HepG2 (cell line): ENCODE data around the gene TAS2R4. TPM values are rescaled to one million over a fixed set of nuclear protein-coding genes. Genes with fewer than 3 reads are reported as not detected.

Source experiments
- DDIT3 ChIP-seq: sonication (generic); formaldehyde crosslinking; IDR thresholded peaks from 2 replicates; pipeline ENCODE4 v1.4.0; 2020; ENCODE audit warnings: mild to moderate bottlenecking, missing genetic modification reagents
- ETV6 ChIP-seq: sonication (generic); formaldehyde crosslinking; conservative IDR thresholded peaks from 2 replicates; pipeline ENCODE4 v1.4.0; 2020; ENCODE audit warnings: missing genetic modification reagents
- HOXD1 ChIP-seq: sonication (generic); formaldehyde crosslinking; IDR thresholded peaks from 2 replicates; pipeline ENCODE4 v1.5.0; 2020; ENCODE audit warnings: missing genetic modification reagents
- JARID2 ChIP-seq: sonication (generic); formaldehyde crosslinking; IDR thresholded peaks from 2 replicates; pipeline ENCODE4 v1.8.1; 2023; ENCODE audit warnings: missing genetic modification reagents, inconsistent platforms; ENCODE audit not compliant: insufficient replicate concordance
- KLF6 ChIP-seq: IDR thresholded peaks from 2 replicates; pipeline ENCODE4 v1.8.0; 2016; ENCODE audit warnings: missing biosample characterization, missing genetic modification reagents
- KMT2A ChIP-seq: sonication (generic); formaldehyde crosslinking; IDR thresholded peaks from 2 replicates; pipeline ENCODE4 v1.4.0; 2020; ENCODE audit warnings: missing genetic modification reagents
- MBD4 ChIP-seq: IDR thresholded peaks from 2 replicates; pipeline ENCODE4 v1.6.1; 2012; ENCODE audit warnings: low read length, inconsistent platforms, borderline replicate concordance
- MEIS2 ChIP-seq: sonication (generic); formaldehyde crosslinking; IDR thresholded peaks from 2 replicates; pipeline ENCODE4 v1.9.0; 2021; ENCODE audit warnings: mild to moderate bottlenecking, missing genetic modification reagents
- MTA3 ChIP-seq: sonication (generic); formaldehyde crosslinking; IDR thresholded peaks from 2 replicates; pipeline ENCODE4 v1.4.0; 2020; ENCODE audit warnings: missing genetic modification reagents
- NFIC ChIP-seq: IDR thresholded peaks from 2 replicates; pipeline ENCODE4 v1.6.1; 2012; ENCODE audit warnings: mild to moderate bottlenecking, low read length, inconsistent platforms
- NONO ChIP-seq, 2 experiments: fragments of 450-650 bp in 1 of 2; sonication (generic) in 1 of 2; formaldehyde crosslinking in 1 of 2; IDR thresholded peaks in 1 of 2; conservative IDR thresholded peaks in 1 of 2; 2 replicates each; pipeline versions ENCODE4 v1.6.1 to v1.8.0; 2017 to 2022; ENCODE audit warnings: mild to moderate bottlenecking in 1 of 2, missing genetic modification reagents in 1 of 2, moderate library complexity in 1 of 2
- POGZ ChIP-seq: sonication (generic); formaldehyde crosslinking; IDR thresholded peaks from 2 replicates; pipeline ENCODE4 v1.4.0; 2020; ENCODE audit warnings: mild to moderate bottlenecking, missing genetic modification reagents
- RBAK ChIP-seq: sonication (generic); formaldehyde crosslinking; IDR thresholded peaks from 2 replicates; pipeline ENCODE4 v1.5.1; 2020; ENCODE audit warnings: mild to moderate bottlenecking, missing genetic modification reagents
- RFX1 ChIP-seq: fragments of 450-650 bp; IDR thresholded peaks from 2 replicates; pipeline ENCODE4 v1.6.1; 2017
- SIN3A ChIP-seq: IDR thresholded peaks from 2 replicates; pipeline ENCODE4 v1.6.1; 2011; ENCODE audit warnings: low read depth, mild to moderate bottlenecking, control low read depth, low read length, borderline replicate concordance
- SMC3 ChIP-seq: IDR thresholded peaks from 2 replicates; pipeline ENCODE4 v1.6.1; 2011; ENCODE audit warnings: low read length, improper control_type of control experiment
- SPEN ChIP-seq: sonication (generic); formaldehyde crosslinking; IDR thresholded peaks from 2 replicates; pipeline ENCODE4 v1.5.1; 2020; ENCODE audit warnings: low read depth, mild to moderate bottlenecking, missing genetic modification reagents
- THYN1 ChIP-seq: sonication (generic); formaldehyde crosslinking; IDR thresholded peaks from 2 replicates; pipeline ENCODE4 v1.8.1; 2023; ENCODE audit warnings: low read depth, mild to moderate bottlenecking, moderate library complexity, missing genetic modification reagents, borderline replicate concordance
- ZBTB2 ChIP-seq: sonication (generic); formaldehyde crosslinking; IDR thresholded peaks from 2 replicates; pipeline ENCODE4 v1.8.0; 2022; ENCODE audit warnings: low read depth, missing genetic modification reagents
- ZNF12 ChIP-seq: sonication (generic); formaldehyde crosslinking; IDR thresholded peaks from 2 replicates; pipeline ENCODE4 v1.5.0; 2020; ENCODE audit warnings: missing genetic modification reagents
- ZNF24 ChIP-seq: fragments of 450-650 bp; IDR thresholded peaks from 2 replicates; pipeline ENCODE4 v1.6.1; 2017; ENCODE audit warnings: antibody characterized with exemption, mild to moderate bottlenecking
- ZNF512B ChIP-seq: sonication (generic); formaldehyde crosslinking; IDR thresholded peaks from 2 replicates; pipeline ENCODE4 v1.5.1; 2020; ENCODE audit warnings: missing genetic modification reagents, mild to moderate bottlenecking, borderline replicate concordance
- polyA plus RNA-seq, 8 experiments: library from polyadenylated mRNA; depleted of rRNA in 3 of 8; stranded (reverse) in 7 of 8; unstranded in 1 of 8; fragments of >200 nt; fragmentation: Illumina TruSeq in 4 of 8; extraction: Trizol in 4 of 8; gene quantifications; 2 replicates each; pipeline versions ENCODE4 v1.2.1 to v1.2.3, GENCODE V29; 2011 to 2016; ENCODE audit warnings: low read depth in 4 of 8, missing spikeins in 1 of 8, mixed read lengths in 1 of 8; ENCODE audit not compliant: insufficient read depth in 1 of 8
- total RNA-seq, 5 experiments: library from RNA; depleted of rRNA; stranded (reverse); fragments of >200 nt; fragmentation: Illumina TruSeq; extraction: Trizol; gene quantifications; 2 replicates each; pipeline ENCODE4 v1.2.3, GENCODE V29; 2016; ENCODE audit warnings: low read depth in 1 of 5
- TF ChIP-seq, protein P1 (sequence below): IDR thresholded peaks from 2 replicates; pipeline ENCODE4 v1.6.1; 2016
- TF ChIP-seq, protein P2 (sequence below): sonication (generic); formaldehyde crosslinking; IDR thresholded peaks from 2 replicates; pipeline ENCODE4 v1.8.0; 2022; ENCODE audit warnings: missing genetic modification reagents, low read depth, mild to moderate bottlenecking, borderline replicate concordance

Gene TAS2R4
- total and polyA plus RNA-seq, 2 of the 13 experiments (the other 11 are each of a cell fraction or from before 2014, with no cell fraction given): 0.71 to 0.80 TPM

DNA sequence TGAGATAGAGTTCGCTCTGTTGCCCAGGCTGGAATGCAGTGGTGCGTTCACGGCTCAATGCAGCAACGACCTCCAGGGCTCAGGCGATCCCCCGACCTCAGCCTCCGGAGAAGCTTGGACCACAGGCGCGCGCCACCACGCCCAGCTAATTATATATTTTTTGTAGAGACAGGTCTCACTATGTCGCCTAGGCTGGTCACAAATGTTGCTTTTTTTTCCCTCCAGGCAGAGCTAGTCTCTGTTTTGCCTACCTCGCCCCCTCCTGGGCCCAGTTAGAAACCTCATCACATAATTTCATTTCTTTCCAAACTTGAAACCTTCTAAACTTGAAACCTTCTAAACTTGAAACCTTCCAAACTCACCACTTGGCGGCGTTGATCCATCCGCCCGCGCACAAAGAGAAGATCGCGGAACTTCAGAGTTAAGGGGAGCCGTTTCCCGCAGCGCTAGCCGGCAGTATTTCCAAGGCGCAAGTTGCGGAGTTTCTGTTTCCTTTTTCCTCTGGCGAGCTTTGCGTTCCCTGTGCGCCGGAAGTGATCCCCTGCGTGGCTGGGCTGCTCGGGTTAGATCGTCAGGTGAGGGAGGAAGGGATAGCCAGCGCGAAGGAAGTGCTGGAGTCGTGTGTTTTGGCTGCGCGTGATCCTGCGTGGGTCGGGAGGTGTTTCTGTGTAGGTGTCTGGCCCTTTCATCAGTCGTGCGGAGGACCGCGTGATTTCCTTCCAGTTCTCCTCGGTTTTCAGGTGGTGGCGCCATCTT is 38.5 kb upstream of the TAS2R4 start, which contains the start of gene SSBP1 (continued):
- TF ChIP-seq, protein P1, sequence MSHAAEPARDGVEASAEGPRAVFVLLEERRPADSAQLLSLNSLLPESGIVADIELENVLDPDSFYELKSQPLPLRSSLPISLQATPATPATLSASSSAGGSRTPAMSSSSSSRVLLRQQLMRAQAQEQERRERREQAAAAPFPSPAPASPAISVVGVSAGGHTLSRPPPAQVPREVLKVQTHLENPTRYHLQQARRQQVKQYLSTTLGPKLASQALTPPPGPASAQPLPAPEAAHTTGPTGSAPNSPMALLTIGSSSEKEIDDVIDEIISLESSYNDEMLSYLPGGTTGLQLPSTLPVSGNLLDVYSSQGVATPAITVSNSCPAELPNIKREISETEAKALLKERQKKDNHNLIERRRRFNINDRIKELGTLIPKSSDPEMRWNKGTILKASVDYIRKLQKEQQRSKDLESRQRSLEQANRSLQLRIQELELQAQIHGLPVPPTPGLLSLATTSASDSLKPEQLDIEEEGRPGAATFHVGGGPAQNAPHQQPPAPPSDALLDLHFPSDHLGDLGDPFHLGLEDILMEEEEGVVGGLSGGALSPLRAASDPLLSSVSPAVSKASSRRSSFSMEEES (CRISPR knock-in tag): peak; percentile 51
- peak; percentile 68; the same call in 1 of the 2 replicates for TF ChIP-seq ZNF24
- TF ChIP-seq SMC3: peak; percentile 62; the same call in 1 of the 2 replicates
- 0 out of 2 replicates have a peak, but pooled peaks have one; percentile 55 for TF ChIP-seq RBAK (CRISPR knock-in tag)
- TF ChIP-seq MTA3 (CRISPR knock-in tag): no peak
- TF ChIP-seq HOXD1 (CRISPR knock-in tag): no peak; the same call in 1 of the 2 replicates
- no peak for TF ChIP-seq MBD4
- peak; percentile 60; the same call in 1 of the 2 replicates for TF ChIP-seq NFIC
- no peak for TF ChIP-seq THYN1
- TF ChIP-seq RFX1: no peak
- peak; percentile 73; the same call in 1 of the 2 replicates for TF ChIP-seq ZNF512B (CRISPR knock-in tag)
- TF ChIP-seq MEIS2: peak; percentile 81; the same call in 1 of the 2 replicates
- TF ChIP-seq ZNF12: no peak; the same call in 1 of the 2 replicates
- peak; percentile 64 for TF ChIP-seq JARID2
- peak; percentile 87; the same call in 1 of the 2 replicates for TF ChIP-seq SIN3A
- no peak for TF ChIP-seq NONO (IDR thresholded peaks at IDR 0.05)
- peak; percentile 96 for TF ChIP-seq NONO (CRISPR knock-in tag; conservative IDR thresholded peaks at IDR 0.05)
- TF ChIP-seq KMT2A (CRISPR knock-in tag): peak; percentile 98
- peak; percentile 93 for TF ChIP-seq SPEN (CRISPR knock-in tag)
- 0 out of 2 replicates have a peak, but pooled peaks have one; percentile 62 for TF ChIP-seq DDIT3 (CRISPR knock-in tag)
- TF ChIP-seq ZBTB2 (CRISPR knock-in tag): no peak
- TF ChIP-seq, protein P2, sequence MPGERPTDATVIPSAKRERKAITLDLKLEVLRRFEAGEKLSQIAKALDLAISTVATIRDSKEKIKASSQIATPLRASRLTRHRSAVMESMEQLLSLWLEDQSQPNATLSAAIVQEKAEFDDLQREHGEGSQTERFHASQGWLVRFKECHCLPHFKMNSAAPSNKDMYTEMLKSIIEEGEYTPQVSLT: no peak
- peak; percentile 83 for TF ChIP-seq ETV6 (CRISPR knock-in tag)
- peak; percentile 98 for TF ChIP-seq POGZ
- peak; percentile 74; the same call in 1 of the 2 replicates for TF ChIP-seq KLF6 (CRISPR knock-in tag)
